A673 (cell line): ENCODE results near the gene HIPK3. TPM values are rescaled to one million over a fixed set of nuclear protein-coding genes. Genes with fewer than 3 reads are reported as not detected.

ENCODE experiments used
- BruUV-seq: library from RNA; stranded (reverse); fragments of 400-500 nt; replicated peaks from 2 replicates; lab custom pipeline; 2021; lab: Mats Ljungman, UMichigan
- CTCF ChIA-PET: fragments of 300-600 bp; sonication (Branson Sonifier 250); formaldehyde crosslinking; loops from one replicate; lab custom pipeline; 2022; ENCODE audit warnings: antibody characterized with exemption; lab: Charles Lee
- POLR2A ChIA-PET: fragments of 300-600 bp; sonication (Branson Sonifier 250); formaldehyde crosslinking; loops from one replicate; lab custom pipeline; 2022; ENCODE audit warnings: antibody characterized with exemption; ENCODE audit not compliant: low non-redundant PET; lab: Charles Lee
- DNase-seq: peaks from one replicate; pipeline ENCODE4 v3.0.0-alpha.2; 2015; ENCODE audit warnings: low spot score
- H3K27ac ChIP-seq: fragments of 200-600 bp; sonication (generic); 2 replicates; pipeline ENCODE4 v1.5.1; 2016; ENCODE audit warnings: mixed run types, low read depth, mild to moderate bottlenecking, mixed read lengths, antibody characterized with exemption, low read length; ENCODE audit not compliant: poor library complexity, severe bottlenecking
- H3K27me3 ChIP-seq: fragments of 200-600 bp; sonication (generic); replicated peaks from 2 replicates; pipeline ENCODE4 v1.6.1; 2017; ENCODE audit warnings: mixed run types, low read depth, mild to moderate bottlenecking, mixed read lengths, antibody characterized with exemption, low read length; ENCODE audit not compliant: insufficient read depth, poor library complexity
- H3K36me3 ChIP-seq: fragments of 200-600 bp; sonication (generic); 2 replicates; pipeline ENCODE4 v1.6.1; 2016; ENCODE audit warnings: mixed run types, mild to moderate bottlenecking, mixed read lengths, antibody characterized with exemption, low read length; ENCODE audit not compliant: insufficient read depth, poor library complexity, severe bottlenecking
- H3K4me1 ChIP-seq: fragments of 200-600 bp; sonication (generic); 2 replicates; pipeline ENCODE4 v1.6.1; 2017; ENCODE audit warnings: mixed run types, mild to moderate bottlenecking, mixed read lengths, antibody characterized with exemption, low read length; ENCODE audit not compliant: insufficient read depth, poor library complexity, severe bottlenecking
- H3K4me3 ChIP-seq: fragments of 200-600 bp; sonication (generic); 2 replicates; pipeline ENCODE4 v1.5.1; 2016; ENCODE audit warnings: low read depth, mixed run types, mild to moderate bottlenecking, mixed read lengths, low read length; ENCODE audit not compliant: poor library complexity, severe bottlenecking
- H3K9me3 ChIP-seq: fragments of 200-600 bp; sonication (generic); 2 replicates; pipeline ENCODE4 v1.6.1; 2016; ENCODE audit warnings: mixed run types, low read depth, mild to moderate bottlenecking, mixed read lengths, antibody characterized with exemption, low read length; ENCODE audit not compliant: poor library complexity, severe bottlenecking
- EZH2 ChIP-seq: fragments of 200-600 bp; sonication (generic); IDR thresholded peaks from 2 replicates; pipeline ENCODE4 v1.6.1; 2017; ENCODE audit warnings: borderline replicate concordance, low read depth, mild to moderate bottlenecking, mixed read lengths, antibody characterized with exemption, low read length; ENCODE audit not compliant: poor library complexity, severe bottlenecking
- intact Hi-C: fragments of 100-400 bp; cut with micrococcal nuclease; formaldehyde crosslinking; loops from one replicate; pipeline ENCODE4 v1.10.0; 2022; ENCODE audit not compliant: unreplicated experiment
- total RNA-seq: library from RNA; stranded (reverse); gene quantifications from 2 replicates; pipeline ENCODE4 v1.2.3, GENCODE V29; 2021
- TF ChIP-seq, protein P1 (sequence below): fragments of 300-800, 200-600 bp; sonication (generic); conservative IDR thresholded peaks from 2 replicates; pipeline ENCODE4 v1.5.1; 2017; ENCODE audit warnings: low read depth, mild to moderate bottlenecking, antibody characterized with exemption, low read length, moderate library complexity, mixed read lengths

Gene HIPK3
- total RNA-seq, 1 experiment from 2014 or later, result 86.7 TPM

DNA sequence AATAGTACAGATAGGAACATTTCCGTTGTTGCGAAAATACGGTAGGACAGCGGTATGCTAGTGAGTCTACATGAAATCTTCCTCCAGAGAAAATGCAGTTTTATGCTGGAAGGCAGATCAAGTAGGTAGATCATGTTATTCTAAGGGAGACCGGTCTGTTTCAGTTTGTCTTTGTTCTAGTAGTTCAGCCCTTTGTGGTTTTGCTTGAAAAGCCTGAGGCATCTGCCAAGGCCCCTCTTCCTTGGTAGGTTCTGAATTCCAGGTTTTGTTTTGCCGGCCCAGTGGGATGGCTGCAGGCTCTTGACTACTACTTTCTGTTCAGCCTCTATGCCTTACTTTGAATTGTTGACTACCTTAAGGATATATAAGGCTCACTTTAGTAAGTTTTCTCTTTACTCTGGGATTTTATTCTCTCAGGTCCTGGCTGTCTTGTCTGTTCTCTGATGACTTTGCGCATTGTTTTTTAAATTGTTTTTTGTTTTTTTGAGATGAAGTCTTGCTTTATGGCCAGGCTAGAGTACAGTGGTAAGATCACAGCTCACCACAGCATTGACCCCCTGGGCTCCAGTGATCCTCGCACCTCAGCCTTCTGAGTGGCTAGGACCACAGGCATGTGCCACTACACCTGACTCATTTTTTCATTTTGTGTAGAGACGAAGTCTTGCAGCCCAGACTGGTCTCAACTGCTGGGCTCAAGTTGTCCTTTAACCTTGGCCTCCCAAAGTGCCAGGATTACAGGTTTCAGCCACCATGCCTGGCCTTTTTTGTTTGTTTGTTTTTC, 53.7 kb downstream of the HIPK3 start:
- intact Hi-C loops, result no loop called here

DNA sequence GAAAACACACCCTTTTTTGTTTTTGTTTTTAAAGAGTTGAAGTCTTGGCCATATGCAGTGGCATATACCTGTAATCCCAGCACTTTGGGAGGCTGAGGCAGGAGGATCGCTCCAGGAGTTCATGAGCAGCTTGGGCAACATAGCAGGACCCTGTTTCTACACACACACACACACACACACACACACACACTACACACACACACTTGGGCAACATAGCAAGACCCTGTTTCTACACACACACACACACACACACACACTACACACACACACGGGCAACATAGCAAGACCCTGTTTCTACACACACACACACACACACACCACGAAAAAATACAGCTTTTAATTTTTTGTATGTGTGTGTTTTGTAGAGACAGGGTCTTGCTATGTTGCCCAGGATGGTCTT, 54.5 kb downstream of the HIPK3 start:
- intact Hi-C loops, result no loop called here
- CTCF ChIA-PET, result no interaction called here
- POLR2A ChIA-PET, result no interaction called here
- no peak for TF ChIP-seq EZH2
- TF ChIP-seq, protein P1, sequence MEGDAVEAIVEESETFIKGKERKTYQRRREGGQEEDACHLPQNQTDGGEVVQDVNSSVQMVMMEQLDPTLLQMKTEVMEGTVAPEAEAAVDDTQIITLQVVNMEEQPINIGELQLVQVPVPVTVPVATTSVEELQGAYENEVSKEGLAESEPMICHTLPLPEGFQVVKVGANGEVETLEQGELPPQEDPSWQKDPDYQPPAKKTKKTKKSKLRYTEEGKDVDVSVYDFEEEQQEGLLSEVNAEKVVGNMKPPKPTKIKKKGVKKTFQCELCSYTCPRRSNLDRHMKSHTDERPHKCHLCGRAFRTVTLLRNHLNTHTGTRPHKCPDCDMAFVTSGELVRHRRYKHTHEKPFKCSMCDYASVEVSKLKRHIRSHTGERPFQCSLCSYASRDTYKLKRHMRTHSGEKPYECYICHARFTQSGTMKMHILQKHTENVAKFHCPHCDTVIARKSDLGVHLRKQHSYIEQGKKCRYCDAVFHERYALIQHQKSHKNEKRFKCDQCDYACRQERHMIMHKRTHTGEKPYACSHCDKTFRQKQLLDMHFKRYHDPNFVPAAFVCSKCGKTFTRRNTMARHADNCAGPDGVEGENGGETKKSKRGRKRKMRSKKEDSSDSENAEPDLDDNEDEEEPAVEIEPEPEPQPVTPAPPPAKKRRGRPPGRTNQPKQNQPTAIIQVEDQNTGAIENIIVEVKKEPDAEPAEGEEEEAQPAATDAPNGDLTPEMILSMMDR, result no peak
- Histone ChIP-seq H3K27ac (no peak overlapping the region), H3K4me1 (peaks cover 7% of the 10 kb centered on the region), H3K27me3 (no peaks in the 10 kb centered on the region), H3K9me3 (no peaks in the 10 kb centered on the region), H3K4me3 (no peak overlapping the region), H3K36me3 (no peaks in the 10 kb centered on the region)
- DNase-seq, result no peak
- BruUV-seq, result no TSS peak

More for the DNA sequence above, 53.7 kb downstream of the HIPK3 start:
- no peaks in the 10 kb centered on the region for H3K9me3 ChIP-seq
- H3K36me3 ChIP-seq, result no peaks in the 10 kb centered on the region
- ChIA-PET CTCF (no interaction called here), POLR2A (no interaction called here)
- no peak overlapping the region for H3K4me3 ChIP-seq
- no peak overlapping the region for H3K27ac ChIP-seq
- TF ChIP-seq, protein P1, result no peak
- no peak for TF ChIP-seq EZH2
- H3K27me3 ChIP-seq, result no peaks in the 10 kb centered on the region
- no TSS peak for BruUV-seq
- peaks cover 7% of the 10 kb centered on the region for H3K4me1 ChIP-seq
- DNase-seq, result no peak

DNA sequence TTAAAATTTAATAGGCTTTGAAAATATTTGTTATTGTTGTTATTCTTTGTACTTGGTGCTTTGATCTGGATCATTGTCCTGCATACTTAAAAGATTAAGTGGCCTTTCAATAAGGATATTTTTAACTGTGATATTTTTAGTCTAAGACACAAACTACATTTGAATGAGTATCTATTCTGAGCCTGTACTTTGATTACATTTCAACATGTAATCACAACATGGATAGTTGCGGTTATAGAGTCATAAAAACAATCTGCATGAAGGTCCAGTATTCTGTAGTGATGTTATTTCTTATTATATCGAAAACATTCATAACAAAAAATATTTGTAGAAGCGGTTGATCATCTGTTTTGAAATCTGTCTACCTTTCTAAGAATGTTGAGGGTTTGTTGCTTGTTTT, 58.6 kb downstream of the HIPK3 start:
- no peaks in the 10 kb centered on the region for H3K27me3 ChIP-seq
- no TSS peak for BruUV-seq
- no peaks in the 10 kb centered on the region for H3K4me1 ChIP-seq
- no peak for DNase-seq
- ChIA-PET POLR2A (no interaction called here), CTCF (no interaction called here)
- no peak overlapping the region for H3K4me3 ChIP-seq
- no peak overlapping the region for H3K27ac ChIP-seq
- intact Hi-C loops, result no loop called here
- no peaks in the 10 kb centered on the region for H3K9me3 ChIP-seq
- TF ChIP-seq EZH2, result no peak
- TF ChIP-seq, protein P1, result no peak
- no peaks in the 10 kb centered on the region for H3K36me3 ChIP-seq
